IMR-90 (cell line): ENCODE results near the gene PCDH12. TPM values are rescaled to one million over a fixed set of nuclear protein-coding genes. Genes with fewer than 3 reads are reported as not detected.

ENCODE experiments used
- ATAC-seq: fragments of 200-7000 bp; cut with Tn5 transposase; 2 replicates; pipeline ENCODE4 v1.9.1; 2020; ENCODE audit warnings: low read depth, mild to moderate bottlenecking, moderate library complexity
- BruUV-seq: library from RNA; stranded (reverse); fragments of 400-500 nt; replicated peaks from 2 replicates; lab custom pipeline; 2021; lab: Mats Ljungman, UMichigan
- CTCF ChIA-PET: fragments of 300-600 bp; formaldehyde crosslinking; extraction: SDS; loops from one replicate; lab custom pipeline; 2021; ENCODE audit warnings: antibody characterized with exemption; lab: Yijun Ruan, JAX
- POLR2A ChIA-PET: fragments of 300-600 bp; sonication (Branson Sonifier 250); formaldehyde crosslinking; loops from one replicate; lab custom pipeline; 2022; ENCODE audit warnings: antibody characterized with exemption; ENCODE audit not compliant: unreplicated experiment; lab: Charles Lee
- DNase-seq: peaks from one replicate; pipeline ENCODE4 v3.0.0; 2013
- H2AFZ ChIP-seq: replicated peaks from 2 replicates; pipeline ENCODE3; 2013; ENCODE audit warnings: low read length, mild to moderate bottlenecking; ENCODE audit not compliant: poor library complexity
- H2AK5ac ChIP-seq: 2 replicates; pipeline ENCODE4 v1.6.1; 2013; ENCODE audit warnings: low read depth, low read length, inconsistent platforms
- H2AK9ac ChIP-seq: replicated peaks from 2 replicates; pipeline ENCODE3; 2013; ENCODE audit warnings: mild to moderate bottlenecking, low read depth, low read length, moderate library complexity; ENCODE audit not compliant: poor library complexity
- H2BK120ac ChIP-seq: 2 replicates; pipeline ENCODE4 v1.6.1; 2013; ENCODE audit warnings: low read depth, low read length, inconsistent platforms
- H2BK15ac ChIP-seq: 3 replicates; pipeline ENCODE4 v1.6.1; 2013; ENCODE audit warnings: low read depth, low read length, inconsistent platforms
- H2BK20ac ChIP-seq: 2 replicates; pipeline ENCODE4 v1.6.1; 2013; ENCODE audit warnings: low read depth, mild to moderate bottlenecking, inconsistent platforms, low read length, moderate library complexity
- H2BK5ac ChIP-seq: 2 replicates; pipeline ENCODE4 v1.6.1; 2013; ENCODE audit warnings: mild to moderate bottlenecking, low read depth, low read length, inconsistent platforms; ENCODE audit not compliant: poor library complexity, severe bottlenecking
- H3K14ac ChIP-seq: replicated peaks from 2 replicates; pipeline ENCODE4 v1.6.1; 2013; ENCODE audit warnings: low read depth, low read length, inconsistent platforms
- H3K18ac ChIP-seq: 2 replicates; pipeline ENCODE4 v1.6.1; 2013; ENCODE audit warnings: low read depth, low read length, control low read depth
- H3K23ac ChIP-seq: 2 replicates; pipeline ENCODE4 v1.6.1; 2013; ENCODE audit warnings: low read depth, low read length, inconsistent platforms
- H3K27ac ChIP-seq: 2 replicates; pipeline ENCODE4 v1.5.1; 2013; ENCODE audit warnings: mild to moderate bottlenecking, control low read depth, low read length; ENCODE audit not compliant: insufficient read depth
- H3K27me3 ChIP-seq: 2 replicates; pipeline ENCODE4 v1.6.1; 2013; ENCODE audit warnings: low read length; ENCODE audit not compliant: control insufficient read depth, insufficient read depth
- H3K36me3 ChIP-seq: 2 replicates; pipeline ENCODE4 v1.6.1; 2013; ENCODE audit warnings: low read length, mixed read lengths; ENCODE audit not compliant: control insufficient read depth, insufficient read depth
- H3K4ac ChIP-seq: 2 replicates; pipeline ENCODE4 v1.6.1; 2013; ENCODE audit warnings: low read depth, low read length, inconsistent platforms
- H3K4me1 ChIP-seq: 2 replicates; pipeline ENCODE4 v1.6.1; 2013; ENCODE audit warnings: low read length, mixed read lengths; ENCODE audit not compliant: control insufficient read depth, insufficient read depth
- H3K4me2 ChIP-seq: 2 replicates; pipeline ENCODE4 v1.6.1; 2013; ENCODE audit warnings: low read depth, mild to moderate bottlenecking, control low read depth, low read length, moderate library complexity
- H3K4me3 ChIP-seq: 2 replicates; pipeline ENCODE4 v1.5.1; 2013; ENCODE audit warnings: low read depth, mild to moderate bottlenecking, control low read depth, low read length, moderate library complexity; ENCODE audit not compliant: insufficient read depth
- H3K56ac ChIP-seq: 2 replicates; pipeline ENCODE4 v1.6.1; 2013; ENCODE audit warnings: low read length, inconsistent platforms; ENCODE audit not compliant: insufficient read depth; ENCODE audit errors: extremely low read depth
- H3K79me1 ChIP-seq, 2 experiments: 2 replicates each; pipeline ENCODE4 v1.6.1; 2013; ENCODE audit warnings: low read length in 2 of 2, inconsistent platforms in 1 of 2, low read depth in 1 of 2
- H3K9ac ChIP-seq: 2 replicates; pipeline ENCODE4 v1.6.1; 2013; ENCODE audit warnings: low read depth, low read length, control low read depth
- H3K9me1 ChIP-seq: 2 replicates; pipeline ENCODE4 v1.6.1; 2013; ENCODE audit warnings: low read length, inconsistent platforms; ENCODE audit not compliant: insufficient read depth
- H3K9me3 ChIP-seq: 2 replicates; pipeline ENCODE4 v1.6.1; 2013; ENCODE audit warnings: low read length; ENCODE audit not compliant: control insufficient read depth, insufficient read depth
- H4K20me1 ChIP-seq: 2 replicates; pipeline ENCODE4 v1.6.1; 2013; ENCODE audit warnings: low read length, inconsistent platforms; ENCODE audit not compliant: insufficient read depth
- H4K5ac ChIP-seq: 2 replicates; pipeline ENCODE4 v1.6.1; 2013; ENCODE audit warnings: mild to moderate bottlenecking, low read depth, low read length, control low read depth
- H4K8ac ChIP-seq, 2 experiments: 2 replicates each; pipeline ENCODE4 v1.6.1; 2013; ENCODE audit warnings: low read depth in 2 of 2, low read length in 2 of 2, control low read depth in 1 of 2, inconsistent platforms in 1 of 2
- H4K91ac ChIP-seq: 2 replicates; pipeline ENCODE4 v1.6.1; 2013; ENCODE audit warnings: low read depth, low read length, inconsistent platforms; ENCODE audit not compliant: insufficient read depth
- BHLHE40 ChIP-seq: fragments of 150-350 bp; IDR thresholded peaks from 2 replicates; pipeline ENCODE4 v1.6.1; 2016; ENCODE audit warnings: mild to moderate bottlenecking, low read depth, low read length
- CEBPB ChIP-seq: IDR thresholded peaks from 2 replicates; pipeline ENCODE4 v1.6.1; 2012; ENCODE audit warnings: low read depth, low read length, improper control_type of control experiment
- CHD1 ChIP-seq: IDR thresholded peaks from 2 replicates; pipeline ENCODE4 v1.6.1; 2012; ENCODE audit warnings: low read depth, low read length, improper control_type of control experiment
- CTCF ChIP-seq: conservative IDR thresholded peaks from 2 replicates; pipeline ENCODE4 v1.5.1; 2012; ENCODE audit warnings: mild to moderate bottlenecking, low read depth, low read length, improper control_type of control experiment
- ELK1 ChIP-seq: fragments of 150-350 bp; IDR thresholded peaks from 2 replicates; pipeline ENCODE4 v1.6.1; 2016; ENCODE audit warnings: low read depth, mild to moderate bottlenecking, low read length, moderate library complexity, borderline replicate concordance
- FOS ChIP-seq: fragments of 150-350 bp; IDR thresholded peaks from 2 replicates; pipeline ENCODE4 v1.6.1; 2016; ENCODE audit warnings: low read depth, low read length
- MAZ ChIP-seq: IDR thresholded peaks from 2 replicates; pipeline ENCODE4 v1.6.1; 2012; ENCODE audit warnings: low read depth, mild to moderate bottlenecking, low read length, improper control_type of control experiment, moderate library complexity, borderline replicate concordance
- MXI1 ChIP-seq: IDR thresholded peaks from 2 replicates; pipeline ENCODE4 v1.6.1; 2012; ENCODE audit warnings: low read depth, mild to moderate bottlenecking, low read length, moderate library complexity, borderline replicate concordance
- NFE2L2 ChIP-seq: fragments of 150-350 bp; IDR thresholded peaks from 2 replicates; pipeline ENCODE4 v1.6.1; 2016; ENCODE audit warnings: low read depth, mild to moderate bottlenecking, low read length
- POLR2A ChIP-seq: IDR thresholded peaks from 2 replicates; pipeline ENCODE4 v1.6.1; 2012; ENCODE audit warnings: mild to moderate bottlenecking, low read depth, low read length
- RAD21 ChIP-seq: IDR thresholded peaks from 2 replicates; pipeline ENCODE4 v1.6.1; 2012; ENCODE audit warnings: low read length, improper control_type of control experiment
- RFX5 ChIP-seq: IDR thresholded peaks from 2 replicates; pipeline ENCODE4 v1.8.0; 2012; ENCODE audit warnings: low read depth, mild to moderate bottlenecking, low read length, moderate library complexity
- WGBS, 2 experiments: methylation state at CpG; one replicate each; pipeline versions ENCODE4 v1.1.5 to v1.1.7; 2013; ENCODE audit warnings: missing lambda C conversion rate in 2 of 2; ENCODE audit not compliant: insufficient read length in 1 of 2; ENCODE audit errors: extremely low coverage in 2 of 2; 5-methylcytosine and 5-hydroxymethylcytosine counted together
- dilution Hi-C: fragments of 300-500 bp; cut with HindIII; formaldehyde crosslinking; loops from one replicate; pipeline ENCODE4 v1.14.3; 2018; ENCODE audit warnings: low sequenced_read_pairs; ENCODE audit not compliant: unreplicated experiment
- in situ Hi-C: fragments of 300-500 bp; cut with MboI; formaldehyde crosslinking; loops from 3 replicates; pipeline ENCODE4 v1.14.3; 2019; ENCODE audit warnings: low sequenced_read_pairs, inconsistent platforms, mixed read lengths
- intact Hi-C: fragments of 100-400 bp; cut with micrococcal nuclease; formaldehyde crosslinking; loops from 2 replicates; pipeline ENCODE4 v1.10.0; 2022
- polyA plus RNA-seq, 3 experiments: library from polyadenylated mRNA; depleted of rRNA; stranded (reverse); fragments of >200 nt; gene quantifications; 2 replicates each; pipeline ENCODE4 v1.2.3, GENCODE V29; 2012; ENCODE audit warnings: low replicate concordance in 1 of 3
- total RNA-seq: library from RNA; depleted of rRNA; stranded (reverse); fragments of >200 nt; gene quantifications from 2 replicates; pipeline ENCODE4 v1.2.3, GENCODE V29; 2012

PCDH12 gene
- total and polyA plus RNA-seq, 2 of the 4 experiments (the other 2 are of a cell fraction) = 0.02 to 0.18 TPM

GRCh38 chr5:141966963-141967333 lies 8.9 kb upstream of the PCDH12 start (continued):
- TF ChIP-seq BHLHE40 (no peak), POLR2A (no peak), RFX5 (no peak), CEBPB (no peak)

GRCh38 chr5:141966275-141966962 lies 8.4 kb upstream of the PCDH12 start:
- H3K56ac ChIP-seq = no peak overlapping the region
- H2AK9ac ChIP-seq = no peak overlapping the region
- CTCF ChIA-PET = interaction anchor here (0.6 kb wide), 1 partner anchor 86 kb away, joined by 3 read pairs; no protein-coding TSS in a partner anchor
- peaks cover 7 to 21% of the 10 kb centered on the region in 2 experiments; a peak in 2 of 4 replicates for H3K79me1 ChIP-seq
- H3K9ac ChIP-seq = no peak overlapping the region
- DNase-seq (no peak), ATAC-seq (no peak)
- intact Hi-C loops = no loop called here
- no peak overlapping the region for H2BK120ac ChIP-seq
- BruUV-seq = no TSS peak
- no peak overlapping the region for H3K4ac ChIP-seq
- H4K8ac ChIP-seq = no peak overlapping the region
- peaks cover 3% of the 10 kb centered on the region; the same call in 1 of the 2 replicates for H3K9me1 ChIP-seq
- no peak for TF ChIP-seq MXI1
- TF ChIP-seq ELK1 = no peak
- no peak for TF ChIP-seq NFE2L2
- no peak for TF ChIP-seq CTCF
- TF ChIP-seq CEBPB = no peak
- TF ChIP-seq FOS = no peak
- TF ChIP-seq MAZ = no peak
- TF ChIP-seq BHLHE40 = no peak
- no peak for TF ChIP-seq RAD21
- TF ChIP-seq CHD1 = no peak
- no peak overlapping the region for H2AK5ac ChIP-seq
- no peak overlapping the region for H2BK20ac ChIP-seq
- no peak overlapping the region for H3K18ac ChIP-seq
- H3K4me2 ChIP-seq = no peak overlapping the region
- WGBS, 2 experiments = no CpG with 5 or more reads among the region's 4 CpGs
- H2BK5ac ChIP-seq = no peak overlapping the region
- H3K23ac ChIP-seq = no peak overlapping the region
- no peak overlapping the region for H3K14ac ChIP-seq
- no peak overlapping the region for H2AFZ ChIP-seq
- dilution Hi-C loops = no loop called here
- no peak overlapping the region for H2BK15ac ChIP-seq
- no peak overlapping the region for H4K5ac ChIP-seq
- no peak overlapping the region for H4K91ac ChIP-seq
- in situ Hi-C loops = no loop called here
- H3K9me3 ChIP-seq = no peaks in the 10 kb centered on the region
- H3K4me1 ChIP-seq = 0 out of 2 replicates have a peak, but pooled peaks cover 6% of the 10 kb centered on the region
- H3K36me3 ChIP-seq = peaks cover 3% of the 10 kb centered on the region; the same call in 1 of the 2 replicates
- POLR2A ChIA-PET = no interaction called here
- no peak overlapping the region for H3K4me3 ChIP-seq
- H3K27me3 ChIP-seq = no peaks in the 10 kb centered on the region
- H3K27ac ChIP-seq = no peak overlapping the region
- H4K20me1 ChIP-seq = no peaks in the 10 kb centered on the region
